HepG2 (cell line): ENCODE measurements around the gene CFAP210. TPM values are rescaled to one million over a fixed set of nuclear protein-coding genes. Genes with fewer than 3 reads are reported as not detected.
A peak's percentile ranks its signal among the peaks of the same experiment; 100 is the strongest.

Experiments
- ATM ChIP-seq: fragments of 450-650 bp; IDR thresholded peaks from 2 replicates; pipeline ENCODE4 v1.7.1; 2017; ENCODE audit warnings: mild to moderate bottlenecking, borderline replicate concordance
- ATRX ChIP-seq: sonication (generic); formaldehyde crosslinking; IDR thresholded peaks from 2 replicates; pipeline ENCODE4 v1.4.0; 2020; ENCODE audit warnings: missing genetic modification reagents, borderline replicate concordance
- DNMT1 ChIP-seq: sonication (generic); formaldehyde crosslinking; IDR thresholded peaks from 2 replicates; pipeline ENCODE4 v1.5.1; 2020; ENCODE audit warnings: mild to moderate bottlenecking, missing genetic modification reagents
- DRAP1 ChIP-seq: IDR thresholded peaks from 2 replicates; pipeline ENCODE4 v1.6.1; 2016; ENCODE audit warnings: missing genetic modification reagents, missing compliant biosample characterization
- FIP1L1 ChIP-seq: fragments of 200-400 bp; formaldehyde crosslinking; IDR thresholded peaks from 2 replicates; pipeline ENCODE4 v1.6.1; 2018; ENCODE audit warnings: low read depth, mild to moderate bottlenecking, low read length, moderate library complexity, borderline replicate concordance; ENCODE audit not compliant: insufficient read depth
- FLYWCH1 ChIP-seq: sonication (generic); formaldehyde crosslinking; IDR thresholded peaks from 2 replicates; pipeline ENCODE4 v1.8.1; 2023; ENCODE audit warnings: mild to moderate bottlenecking, missing genetic modification reagents
- FOXC1 ChIP-seq: sonication (generic); formaldehyde crosslinking; IDR thresholded peaks from 2 replicates; pipeline ENCODE4 v1.8.0; 2022; ENCODE audit warnings: mild to moderate bottlenecking, missing genetic modification reagents, borderline replicate concordance
- HNF4A ChIP-seq: sonication (generic); formaldehyde crosslinking; IDR thresholded peaks from 2 replicates; pipeline ENCODE4 v1.4.0; 2020; ENCODE audit warnings: missing genetic modification reagents
- NFIC ChIP-seq: IDR thresholded peaks from 2 replicates; pipeline ENCODE4 v1.6.1; 2012; ENCODE audit warnings: mild to moderate bottlenecking, low read length, inconsistent platforms
- ONECUT2 ChIP-seq: sonication (generic); formaldehyde crosslinking; IDR thresholded peaks from 2 replicates; pipeline ENCODE4 v1.4.0; 2020; ENCODE audit warnings: missing genetic modification reagents
- RBFOX2 ChIP-seq: fragments of 200-400 bp; formaldehyde crosslinking; IDR thresholded peaks from 2 replicates; pipeline ENCODE4 v1.6.1; 2017; ENCODE audit warnings: low read depth, mild to moderate bottlenecking, low read length
- RNF2 ChIP-seq: fragments of 450-650 bp; conservative IDR thresholded peaks from 2 replicates; pipeline ENCODE4 v1.6.1; 2016; ENCODE audit warnings: low read depth
- SALL2 ChIP-seq: sonication (generic); formaldehyde crosslinking; IDR thresholded peaks from 2 replicates; pipeline ENCODE4 v1.8.1; 2023; ENCODE audit warnings: mild to moderate bottlenecking, missing genetic modification reagents, inconsistent platforms
- SATB2 ChIP-seq: sonication (generic); formaldehyde crosslinking; IDR thresholded peaks from 2 replicates; pipeline ENCODE4 v1.5.0; 2020; ENCODE audit warnings: missing genetic modification reagents
- SNRNP70 ChIP-seq: fragments of 200-400 bp; formaldehyde crosslinking; IDR thresholded peaks from 2 replicates; pipeline ENCODE4 v1.6.1; 2017; ENCODE audit warnings: mild to moderate bottlenecking, low read depth, low read length, moderate library complexity
- SP4 ChIP-seq: sonication (generic); formaldehyde crosslinking; IDR thresholded peaks from 2 replicates; pipeline ENCODE4 v1.8.1; 2023; ENCODE audit warnings: mild to moderate bottlenecking, missing genetic modification reagents
- ZBTB49 ChIP-seq: sonication (generic); formaldehyde crosslinking; IDR thresholded peaks from 2 replicates; pipeline ENCODE4 v1.4.0; 2020; ENCODE audit warnings: missing genetic modification reagents, borderline replicate concordance
- ZGPAT ChIP-seq: IDR thresholded peaks from 2 replicates; pipeline ENCODE4 v1.6.1; 2016; ENCODE audit warnings: mild to moderate bottlenecking
- ZNF124 ChIP-seq: sonication (generic); formaldehyde crosslinking; IDR thresholded peaks from 2 replicates; pipeline ENCODE4 v1.4.0; 2020; ENCODE audit warnings: missing genetic modification reagents
- ZNF205 ChIP-seq: IDR thresholded peaks from 2 replicates; pipeline ENCODE4 v1.6.1; 2018; ENCODE audit warnings: missing biosample characterization, missing genetic modification reagents
- ZNF460 ChIP-seq: sonication (generic); formaldehyde crosslinking; IDR thresholded peaks from 2 replicates; pipeline ENCODE4 v1.5.1; 2020; ENCODE audit warnings: missing genetic modification reagents, mild to moderate bottlenecking, borderline replicate concordance
- ZNF552 ChIP-seq: sonication (generic); formaldehyde crosslinking; IDR thresholded peaks from 2 replicates; pipeline ENCODE4 v1.9.0; 2022; ENCODE audit warnings: missing genetic modification reagents, mild to moderate bottlenecking, borderline replicate concordance
- ZNF563 ChIP-seq: sonication (generic); formaldehyde crosslinking; IDR thresholded peaks from 2 replicates; pipeline ENCODE4 v1.8.0; 2022; ENCODE audit warnings: mild to moderate bottlenecking, moderate library complexity, missing genetic modification reagents
- ZNF597 ChIP-seq: sonication (generic); formaldehyde crosslinking; IDR thresholded peaks from 2 replicates; pipeline ENCODE4 v1.5.0; 2020; ENCODE audit warnings: missing genetic modification reagents
- ZSCAN12 ChIP-seq: sonication (generic); formaldehyde crosslinking; IDR thresholded peaks from 2 replicates; pipeline ENCODE4 v1.9.0; 2021; ENCODE audit warnings: mild to moderate bottlenecking, missing genetic modification reagents
- polyA plus RNA-seq, 8 experiments: library from polyadenylated mRNA; depleted of rRNA in 3 of 8; stranded (reverse) in 7 of 8; unstranded in 1 of 8; fragments of >200 nt; fragmentation: Illumina TruSeq in 4 of 8; extraction: Trizol in 4 of 8; gene quantifications; 2 replicates each; pipeline versions ENCODE4 v1.2.1 to v1.2.3, GENCODE V29; 2011 to 2016; ENCODE audit warnings: low read depth in 4 of 8, missing spikeins in 1 of 8, mixed read lengths in 1 of 8; ENCODE audit not compliant: insufficient read depth in 1 of 8
- total RNA-seq, 5 experiments: library from RNA; depleted of rRNA; stranded (reverse); fragments of >200 nt; fragmentation: Illumina TruSeq; extraction: Trizol; gene quantifications; 2 replicates each; pipeline ENCODE4 v1.2.3, GENCODE V29; 2016; ENCODE audit warnings: low read depth in 1 of 5
- TF ChIP-seq, protein P1 (sequence below): sonication (generic); formaldehyde crosslinking; IDR thresholded peaks from 2 replicates; pipeline ENCODE4 v1.4.0; 2020; ENCODE audit warnings: mild to moderate bottlenecking, missing genetic modification reagents

The CFAP210 gene
- total and polyA plus RNA-seq, 2 of the 13 experiments (the other 11 are each of a cell fraction or from before 2014, with no cell fraction given), result 0.18 TPM; not detected in 1

- TF ChIP-seq FIP1L1 (no peak), ATRX (CRISPR knock-in tag) (no peak), NFIC (peak; percentile 91), ZGPAT (CRISPR knock-in tag) (peak; percentile 88; the same call in 1 of the 2 replicates), HNF4A (CRISPR knock-in tag) (peak; percentile 92), DRAP1 (peak; percentile 71; the same call in 1 of the 2 replicates), SP4 (CRISPR knock-in tag) (no peak; the same call in 1 of the 2 replicates), ONECUT2 (no peak), SATB2 (CRISPR knock-in tag) (no peak), ZSCAN12 (CRISPR knock-in tag) (no peak), ZNF124 (CRISPR knock-in tag) (no peak; the same call in 1 of the 2 replicates), ZBTB49 (CRISPR knock-in tag) (peak; percentile 33; the same call in 1 of the 2 replicates), ZNF563 (CRISPR knock-in tag) (no peak), SALL2 (no peak), FLYWCH1 (CRISPR knock-in tag) (no peak), ZNF460 (CRISPR knock-in tag) (no peak; the same call in 1 of the 2 replicates), RNF2 (no peak), SNRNP70 (no peak), RBFOX2 (peak; percentile 47; the same call in 1 of the 2 replicates), FOXC1 (CRISPR knock-in tag) (peak; percentile 58; the same call in 1 of the 2 replicates), ZNF597 (CRISPR knock-in tag) (no peak), ZNF205 (peak; percentile 84; the same call in 1 of the 2 replicates), ZNF552 (CRISPR knock-in tag) (no peak), ATM (no peak), DNMT1 (CRISPR knock-in tag) (no peak)
- TF ChIP-seq, protein P1, sequence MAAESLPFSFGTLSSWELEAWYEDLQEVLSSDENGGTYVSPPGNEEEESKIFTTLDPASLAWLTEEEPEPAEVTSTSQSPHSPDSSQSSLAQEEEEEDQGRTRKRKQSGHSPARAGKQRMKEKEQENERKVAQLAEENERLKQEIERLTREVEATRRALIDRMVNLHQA, result no peak; the same call in 1 of the 2 replicates
Observed at GRCh38 chr2:169683425-169684134, 10.6 kb downstream of the CFAP210 start (continued).
